Duodenal mucosa (tissue), 2 donors: ENCODE results near the gene NFASC.

Experiments used
- H3K27ac ChIP-seq: one replicate; pipeline ENCODE4 v1.7.0; 2013; ENCODE audit warnings: low read depth, low read length
- H3K27me3 ChIP-seq, 2 donors: one replicate each; pipeline ENCODE4 v1.7.0; 2013; ENCODE audit warnings: low read length in 2 of 2, control low read depth in 1 of 2; ENCODE audit not compliant: insufficient read depth in 2 of 2, control insufficient read depth in 1 of 2
- H3K36me3 ChIP-seq, 2 donors: one replicate each; pipeline ENCODE4 v1.7.0; 2013; ENCODE audit warnings: low read length in 2 of 2, control low read depth in 1 of 2; ENCODE audit not compliant: insufficient read depth in 2 of 2, control insufficient read depth in 1 of 2
- H3K4me1 ChIP-seq, 2 donors: one replicate each; pipeline ENCODE4 v1.7.0; 2013; ENCODE audit warnings: low read length in 2 of 2, control low read depth in 1 of 2; ENCODE audit not compliant: insufficient read depth in 2 of 2, control insufficient read depth in 1 of 2
- H3K4me3 ChIP-seq, 2 donors: one replicate each; pipeline ENCODE4 v1.7.0; 2013; ENCODE audit warnings: low read length in 2 of 2, low read depth in 1 of 2
- H3K9ac ChIP-seq, 2 donors: one replicate each; pipeline ENCODE4 v1.7.0; 2013; ENCODE audit warnings: low read length in 2 of 2, low read depth in 1 of 2
- H3K9me3 ChIP-seq, 2 donors: one replicate each; pipeline ENCODE4 v1.7.0; 2013; ENCODE audit warnings: low read length in 2 of 2, control low read depth in 1 of 2; ENCODE audit not compliant: control insufficient read depth in 1 of 2

NFASC gene

DNA sequence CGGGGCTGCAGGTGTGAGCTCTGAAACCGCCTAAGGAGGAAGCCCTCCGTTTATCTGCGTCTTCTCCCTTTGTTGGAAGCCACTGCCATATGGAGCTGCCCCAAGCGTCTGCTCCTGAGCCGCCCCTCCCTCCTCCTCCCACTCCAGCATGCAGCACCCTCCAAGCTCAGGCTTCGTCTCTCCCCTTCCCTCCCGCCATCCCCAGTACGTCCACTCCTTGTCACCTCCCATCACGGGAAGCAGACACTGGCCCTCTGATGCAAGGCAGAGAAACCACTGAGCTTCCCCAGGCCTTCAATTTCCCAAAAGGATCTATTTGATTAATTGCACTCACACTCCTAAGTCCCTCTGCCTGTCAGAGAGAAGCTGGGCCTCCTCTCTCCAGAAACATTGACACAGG is 52.5 kb downstream of the NFASC start:
- no peaks in the 10 kb centered on the region for H3K9me3 ChIP-seq
- H3K36me3 ChIP-seq, result no peaks in the 10 kb centered on the region
- no peak overlapping the region for H3K4me3 ChIP-seq
- H3K4me1 ChIP-seq, result no peaks in the 10 kb centered on the region
- no peak overlapping the region for H3K27ac ChIP-seq
- H3K27me3 ChIP-seq, result no peaks in the 10 kb centered on the region
- H3K9ac ChIP-seq, result no peak overlapping the region

DNA sequence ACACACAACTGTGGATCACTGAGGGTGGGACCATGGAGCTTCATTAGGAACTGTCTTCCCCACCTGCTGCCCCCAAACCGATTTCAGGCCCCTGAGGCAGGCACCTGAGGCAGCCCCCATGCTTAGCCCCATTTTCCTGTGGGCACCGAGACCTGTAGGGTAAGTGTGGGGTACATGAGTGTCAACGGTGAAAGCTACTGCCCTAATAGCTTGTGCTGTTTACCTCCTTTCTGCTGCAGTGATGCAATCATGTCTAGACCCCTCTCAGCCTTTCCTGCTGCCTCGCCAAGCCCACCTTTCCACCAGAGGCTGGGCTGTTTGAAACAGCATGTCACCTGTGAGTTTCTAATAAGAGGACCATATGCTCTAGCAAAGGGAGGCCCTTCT is 53.0 kb downstream of the NFASC start:
- Histone ChIP-seq H3K4me3 (no peak overlapping the region), H3K9me3 (no peaks in the 10 kb centered on the region), H3K27me3 (no peaks in the 10 kb centered on the region), H3K27ac (no peak overlapping the region), H3K9ac (no peak overlapping the region), H3K4me1 (no peaks in the 10 kb centered on the region), H3K36me3 (no peaks in the 10 kb centered on the region)

DNA sequence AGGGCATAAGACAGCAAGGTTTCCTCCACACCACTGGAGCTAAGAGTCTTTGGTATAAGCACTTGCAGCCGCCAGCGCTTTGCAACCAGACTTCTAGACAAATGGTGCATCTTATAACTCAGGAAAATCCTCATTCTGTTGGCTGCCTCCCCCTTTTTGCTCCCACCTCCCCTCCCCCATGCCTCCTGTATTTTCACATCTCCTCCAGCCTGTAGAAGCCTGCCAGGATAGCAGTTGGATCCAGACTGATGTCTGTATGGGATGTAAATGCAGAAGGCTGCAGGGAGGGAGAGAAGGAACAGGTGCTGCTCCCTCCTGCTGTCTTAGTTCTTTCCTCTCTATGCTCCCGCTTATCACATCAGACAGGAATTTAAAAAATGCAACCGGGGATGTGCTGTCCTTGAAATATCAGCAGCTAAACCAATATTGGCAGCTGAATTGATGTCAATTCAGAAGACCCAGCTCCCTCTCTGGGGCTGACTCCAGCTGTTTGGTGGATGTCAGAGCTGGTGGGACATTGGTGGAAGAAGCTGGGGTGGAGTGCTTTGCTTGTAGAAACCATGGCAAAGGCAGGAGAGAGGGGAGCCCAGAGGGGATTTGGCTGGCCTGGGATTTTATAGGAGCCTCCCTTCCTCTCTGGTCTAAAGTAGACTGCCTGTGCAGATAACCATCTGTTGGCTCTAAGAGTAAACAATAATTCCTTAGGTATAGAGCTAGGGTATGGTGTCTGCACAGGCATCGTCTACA is 53.5 kb downstream of the NFASC start:
- no peak overlapping the region for H3K9ac ChIP-seq
- no peaks in the 10 kb centered on the region for H3K27me3 ChIP-seq
- H3K9me3 ChIP-seq, result no peaks in the 10 kb centered on the region
- H3K27ac ChIP-seq, result no peak overlapping the region
- H3K36me3 ChIP-seq, result no peaks in the 10 kb centered on the region
- no peak overlapping the region for H3K4me3 ChIP-seq
- no peaks in the 10 kb centered on the region for H3K4me1 ChIP-seq

DNA sequence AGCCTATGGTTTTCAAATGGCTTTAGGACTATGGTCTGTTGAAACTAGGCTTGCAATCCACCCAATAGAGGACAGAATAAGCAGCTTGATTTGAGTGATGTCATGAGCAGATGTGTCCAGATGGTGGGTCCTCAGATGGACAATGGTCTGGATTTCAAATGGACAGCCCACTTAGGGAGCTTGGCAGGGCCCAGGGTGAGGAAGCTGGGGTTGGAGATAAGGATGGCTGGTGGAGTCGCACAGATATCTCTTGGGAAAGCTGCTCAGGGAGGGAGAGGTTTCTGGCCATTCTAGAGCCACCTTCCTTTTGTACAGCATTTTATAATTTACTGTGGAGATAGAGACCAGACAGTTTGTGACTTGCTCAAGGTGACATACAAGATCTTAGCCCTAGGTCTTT is 55.0 kb downstream of the NFASC start:
- no peak overlapping the region for H3K4me3 ChIP-seq
- H3K9me3 ChIP-seq, result no peaks in the 10 kb centered on the region
- H3K9ac ChIP-seq, result no peak overlapping the region
- H3K27me3 ChIP-seq, result no peaks in the 10 kb centered on the region
- no peaks in the 10 kb centered on the region for H3K4me1 ChIP-seq
- H3K36me3 ChIP-seq, result no peaks in the 10 kb centered on the region
- no peak overlapping the region for H3K27ac ChIP-seq

DNA sequence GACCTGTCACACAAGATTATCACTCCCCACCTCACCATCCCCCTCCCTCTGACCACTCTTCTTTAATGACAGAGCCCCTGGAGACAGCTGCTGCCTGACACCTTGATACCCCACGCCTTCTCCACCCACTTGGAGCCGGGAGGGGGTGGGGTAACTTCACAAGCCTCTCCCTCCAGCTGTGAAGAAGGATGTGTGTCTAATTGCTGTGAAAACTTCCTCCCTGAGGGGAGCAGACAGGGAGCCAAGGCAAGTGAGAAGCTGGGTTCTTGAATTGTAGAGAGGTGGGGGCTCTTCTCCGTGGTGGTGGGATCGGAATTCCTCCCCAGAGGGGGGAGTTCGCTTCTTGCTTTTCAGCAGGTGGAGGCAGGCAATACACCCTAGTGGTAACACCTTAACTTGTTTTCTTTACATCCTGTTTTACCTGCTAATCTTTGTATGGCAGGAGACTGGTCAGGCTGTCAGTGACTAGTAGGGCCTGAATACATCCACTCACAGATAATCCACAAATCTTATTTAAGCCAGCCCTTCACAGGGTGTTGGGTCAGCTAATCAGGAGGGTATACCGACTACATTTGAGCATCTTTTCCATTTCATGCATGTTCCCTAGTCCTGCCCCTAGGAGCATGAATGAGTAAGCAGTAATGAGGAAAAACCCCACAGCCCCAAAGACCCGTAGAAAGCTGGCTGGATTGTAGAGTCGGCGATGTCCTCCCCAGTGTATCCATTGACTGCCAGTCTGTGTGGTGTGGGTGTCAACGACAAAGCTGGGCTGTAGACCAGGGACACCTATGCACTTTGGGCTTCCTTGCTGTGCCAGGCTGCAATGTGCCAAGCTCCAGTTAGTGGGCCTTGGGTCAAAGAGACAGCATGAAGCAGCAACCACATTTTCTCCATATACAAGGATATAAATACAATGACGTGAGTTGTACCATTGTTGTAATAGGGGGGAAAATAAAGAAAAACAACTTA is 57.3 kb downstream of the NFASC start:
- H3K4me3 ChIP-seq, result no peak overlapping the region

DNA sequence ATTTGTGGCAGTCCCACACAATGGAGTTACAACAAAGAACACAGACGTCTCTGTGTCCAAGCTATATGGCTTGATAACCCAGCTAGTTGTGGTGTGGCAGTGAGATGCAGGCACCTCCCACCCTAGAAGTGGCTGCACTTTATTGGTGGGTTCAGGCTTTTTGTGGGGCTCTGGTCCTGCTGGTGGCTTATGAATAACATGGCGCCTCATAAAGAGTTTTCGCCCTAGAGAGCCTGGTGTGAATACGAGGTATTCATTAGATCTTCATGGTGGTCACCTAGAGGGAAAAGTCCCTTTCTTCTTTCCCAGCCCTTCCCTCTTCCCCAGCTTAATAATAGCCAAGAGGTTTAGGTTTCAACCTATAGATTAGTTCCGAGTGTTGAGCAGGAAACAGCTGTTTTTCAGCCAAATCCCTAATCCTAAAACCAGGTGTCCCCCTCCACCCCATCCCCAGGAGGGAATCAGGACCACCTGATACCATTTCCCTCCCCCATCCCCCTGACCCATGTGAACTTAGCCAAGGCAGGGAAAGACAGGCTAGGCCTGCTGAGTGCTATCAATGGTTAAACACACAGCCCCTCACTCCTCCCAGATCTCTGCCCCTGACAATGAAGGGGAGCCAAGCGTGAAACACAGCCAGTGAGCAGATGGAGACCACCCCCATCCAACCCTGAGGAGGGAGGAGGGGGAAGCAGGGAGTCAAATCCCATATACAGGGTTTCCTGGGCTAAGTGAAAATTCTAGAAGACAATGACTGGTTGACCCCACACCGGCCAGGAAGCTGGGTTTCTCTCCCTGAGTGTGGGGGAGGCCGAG is 58.2 kb downstream of the NFASC start:
- H3K9ac ChIP-seq, result no peak overlapping the region
- H3K9me3 ChIP-seq, result no peaks in the 10 kb centered on the region
- H3K4me1 ChIP-seq, result no peaks in the 10 kb centered on the region
- no peak overlapping the region for H3K27ac ChIP-seq
- no peak overlapping the region for H3K4me3 ChIP-seq
- H3K27me3 ChIP-seq, result peaks cover 0 to 4% of the 10 kb centered on the region in 2 donors
- H3K36me3 ChIP-seq, result no peaks in the 10 kb centered on the region

More for the DNA sequence above, 57.3 kb downstream of the NFASC start:
- Histone ChIP-seq H3K27me3 (peaks cover 0 to 4% of the 10 kb centered on the region in 2 donors), H3K36me3 (no peaks in the 10 kb centered on the region), H3K9me3 (no peaks in the 10 kb centered on the region), H3K4me1 (no peaks in the 10 kb centered on the region), H3K9ac (no peak overlapping the region), H3K27ac (no peak overlapping the region)

DNA sequence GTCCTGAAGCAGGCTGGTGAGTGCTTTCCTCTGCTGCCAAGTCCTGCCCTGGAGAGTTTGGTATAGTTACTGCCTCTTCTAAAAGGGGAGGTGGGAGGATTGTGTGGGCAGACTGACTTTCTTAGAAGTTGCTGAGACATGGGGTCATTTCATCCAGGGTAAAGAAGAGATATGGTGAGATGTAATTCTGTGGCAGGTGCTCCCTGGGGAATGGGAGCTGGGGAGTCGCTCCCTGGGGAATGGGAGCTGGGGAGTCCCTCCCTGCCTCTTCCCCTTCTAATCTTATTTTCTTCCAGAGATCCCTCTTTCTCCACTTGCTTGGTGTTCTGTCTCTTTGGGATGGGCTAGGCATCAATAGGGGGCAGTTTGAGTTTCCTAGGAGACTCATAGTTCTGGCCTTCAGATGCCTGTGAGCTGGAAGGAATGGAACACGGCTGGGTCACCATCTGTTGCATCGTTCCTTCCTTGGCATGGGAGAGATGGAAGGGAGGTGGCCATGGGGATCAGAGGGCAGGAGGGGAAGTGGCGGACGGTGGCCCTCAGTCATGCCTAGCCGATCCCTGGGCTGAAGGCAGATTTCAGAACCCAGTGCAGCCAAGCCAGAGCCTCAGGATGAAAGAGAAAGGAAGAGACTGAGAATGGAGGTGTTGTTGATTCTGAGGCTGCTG is 59.0 kb downstream of the NFASC start:
- H3K9me3 ChIP-seq, result no peaks in the 10 kb centered on the region
- H3K9ac ChIP-seq, result no peak overlapping the region
- no peak overlapping the region for H3K27ac ChIP-seq
- H3K4me3 ChIP-seq, result no peak overlapping the region
- peaks cover 0 to 4% of the 10 kb centered on the region in 2 donors for H3K27me3 ChIP-seq
- no peaks in the 10 kb centered on the region for H3K4me1 ChIP-seq
- H3K36me3 ChIP-seq, result no peaks in the 10 kb centered on the region

DNA sequence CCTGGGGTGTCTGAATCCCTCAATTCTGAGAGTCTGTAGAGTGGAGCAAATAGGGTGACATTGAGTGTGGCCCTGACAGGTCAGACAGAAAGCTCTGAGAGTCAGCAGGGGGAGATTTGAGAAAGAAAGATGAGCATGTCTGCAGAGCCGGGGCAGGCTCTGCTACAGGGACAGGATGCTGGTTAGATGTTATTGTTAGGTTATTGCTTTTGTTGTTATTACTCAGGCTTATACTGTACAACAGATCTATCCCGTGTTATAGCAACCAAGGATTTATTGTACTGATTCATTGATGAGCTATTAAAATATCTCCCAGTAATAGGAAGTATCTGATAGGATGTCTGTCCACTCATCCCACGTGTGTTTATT is 59.5 kb downstream of the NFASC start:
- Histone ChIP-seq H3K9me3 (no peaks in the 10 kb centered on the region), H3K9ac (no peak overlapping the region), H3K27me3 (peaks cover 0 to 4% of the 10 kb centered on the region in 2 donors), H3K4me1 (no peaks in the 10 kb centered on the region), H3K4me3 (no peak overlapping the region), H3K36me3 (no peaks in the 10 kb centered on the region), H3K27ac (no peak overlapping the region)

DNA sequence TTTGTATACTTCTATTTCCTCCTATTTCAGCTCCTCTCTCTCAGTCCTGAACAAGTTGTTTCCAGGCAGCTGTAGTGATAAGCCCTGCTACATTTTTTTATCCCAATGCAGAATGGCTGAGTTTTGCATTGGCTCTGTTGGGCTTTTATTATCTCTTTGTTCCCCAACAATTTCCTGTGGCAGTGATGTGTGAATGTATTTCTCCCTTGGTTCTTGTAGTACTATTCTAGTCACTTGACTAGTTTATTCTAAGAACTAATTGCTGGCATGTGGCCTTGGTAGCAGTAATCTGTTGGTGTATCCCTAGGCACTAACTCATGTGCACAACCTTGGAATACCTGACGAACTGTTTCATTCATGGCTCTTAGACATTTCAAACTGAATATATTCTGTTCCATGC is 60.7 kb downstream of the NFASC start:
- Histone ChIP-seq H3K36me3 (no peaks in the 10 kb centered on the region), H3K27me3 (peaks cover 0 to 4% of the 10 kb centered on the region in 2 donors), H3K4me3 (no peak overlapping the region), H3K9me3 (no peaks in the 10 kb centered on the region), H3K9ac (no peak overlapping the region), H3K27ac (no peak overlapping the region), H3K4me1 (no peaks in the 10 kb centered on the region)
